ENCODE results near the gene ADGRB3. TPM values are rescaled to one million over a fixed set of nuclear protein-coding genes. Genes with fewer than 3 reads are reported as not detected.

Gene ADGRB3
- total RNA-seq, 1 experiment from 2014 or later, result not detected

- Mint-ChIP-seq H3K36me3 (ENCODE audit: insufficient read depth, unreplicated experiment) (no peaks in the 10 kb centered on the region), H3K9me3 (ENCODE audit: unreplicated experiment) (no peaks in the 10 kb centered on the region), H3K4me3 (ENCODE audit: unreplicated experiment) (no peak overlapping the region), H3K4me1 (ENCODE audit: insufficient read depth, unreplicated experiment) (no peaks in the 10 kb centered on the region), H3K27me3 (ENCODE audit: insufficient read depth, unreplicated experiment) (peaks cover 66% of the 10 kb centered on the region), H3K27ac (ENCODE audit: low read depth, unreplicated experiment) (no peak overlapping the region)
- intact Hi-C loops (cut with micrococcal nuclease), result no loop called here
- POLR2A ChIA-PET, result no interaction called here
- CTCF ChIA-PET, result no interaction called here
- DNase-seq (ENCODE audit: unreplicated experiment), result no peak
- BruUV-seq (replicated peaks), result no TSS peak
- TF ChIP-seq CTCF (IDR thresholded peaks at IDR 0.05; ENCODE audit: unreplicated experiment), result no peak
Measured at GRCh38 chr6:69084746-69085335, 449.8 kb downstream of the ADGRB3 start.

GRCh38 chr6:69086689-69087088 lies 451.6 kb downstream of the ADGRB3 start:
- Mint-ChIP-seq H3K27me3 (ENCODE audit: insufficient read depth, unreplicated experiment) (peaks cover 57% of the 10 kb centered on the region), H3K4me1 (ENCODE audit: insufficient read depth, unreplicated experiment) (no peaks in the 10 kb centered on the region), H3K27ac (ENCODE audit: low read depth, unreplicated experiment) (no peak overlapping the region), H3K4me3 (ENCODE audit: unreplicated experiment) (no peak overlapping the region), H3K9me3 (ENCODE audit: unreplicated experiment) (no peaks in the 10 kb centered on the region), H3K36me3 (ENCODE audit: insufficient read depth, unreplicated experiment) (no peaks in the 10 kb centered on the region)
- intact Hi-C loops (cut with micrococcal nuclease), result no loop called here
- no peak for DNase-seq (ENCODE audit: unreplicated experiment)
- ChIA-PET POLR2A (no interaction called here), CTCF (interaction anchor here (0.6 kb wide), 1 partner anchor 633 kb away, joined by 3 read pairs; no protein-coding TSS in a partner anchor)
- no peak for TF ChIP-seq CTCF (IDR thresholded peaks at IDR 0.05; ENCODE audit: unreplicated experiment)
- BruUV-seq (replicated peaks), result no TSS peak

- H3K27me3 Mint-ChIP-seq (ENCODE audit: insufficient read depth, unreplicated experiment), result peaks cover 56% of the 10 kb centered on the region
- H3K4me1 Mint-ChIP-seq (ENCODE audit: insufficient read depth, unreplicated experiment), result no peaks in the 10 kb centered on the region
- no peaks in the 10 kb centered on the region for H3K9me3 Mint-ChIP-seq (ENCODE audit: unreplicated experiment)
- POLR2A ChIA-PET, result no interaction called here
- intact Hi-C loops (cut with micrococcal nuclease), result no loop called here
- BruUV-seq (replicated peaks), result no TSS peak
- DNase-seq (ENCODE audit: unreplicated experiment), result no peak
- no peak for TF ChIP-seq CTCF (IDR thresholded peaks at IDR 0.05; ENCODE audit: unreplicated experiment)
- H3K27ac Mint-ChIP-seq (ENCODE audit: low read depth, unreplicated experiment), result no peak overlapping the region
- CTCF ChIA-PET, result interaction anchor here (0.6 kb wide), 1 partner anchor 189 kb away, joined by 3 read pairs; no protein-coding TSS in a partner anchor
- H3K4me3 Mint-ChIP-seq (ENCODE audit: unreplicated experiment), result no peak overlapping the region
- H3K36me3 Mint-ChIP-seq (ENCODE audit: insufficient read depth, unreplicated experiment), result no peaks in the 10 kb centered on the region
Measured at GRCh38 chr6:69089539-69089938, 454.5 kb downstream of the ADGRB3 start.

- intact Hi-C loops (cut with micrococcal nuclease), result no loop called here
- no peak for DNase-seq (ENCODE audit: unreplicated experiment)
Measured at GRCh38 chr6:69090132-69090531, 455.1 kb downstream of the ADGRB3 start.

More at GRCh38 chr6:69090132-69090531, 455.1 kb downstream of the ADGRB3 start:
- Mint-ChIP-seq H3K9me3 (ENCODE audit: unreplicated experiment) (no peaks in the 10 kb centered on the region), H3K4me1 (ENCODE audit: insufficient read depth, unreplicated experiment) (no peaks in the 10 kb centered on the region), H3K36me3 (ENCODE audit: insufficient read depth, unreplicated experiment) (no peaks in the 10 kb centered on the region), H3K27me3 (ENCODE audit: insufficient read depth, unreplicated experiment) (peaks cover 50% of the 10 kb centered on the region), H3K27ac (ENCODE audit: low read depth, unreplicated experiment) (no peak overlapping the region), H3K4me3 (ENCODE audit: unreplicated experiment) (no peak overlapping the region)
- ChIA-PET POLR2A (no interaction called here), CTCF (no interaction called here)
- no TSS peak for BruUV-seq (replicated peaks)
- no peak for TF ChIP-seq CTCF (IDR thresholded peaks at IDR 0.05; ENCODE audit: unreplicated experiment)
